ENCODE results near the gene NXNL1. TPM values are rescaled to one million over a fixed set of nuclear protein-coding genes. Genes with fewer than 3 reads are reported as not detected.
A peak's percentile ranks its signal among the peaks of the same experiment; 100 is the strongest.

The NXNL1 gene
- total RNA-seq, 1 experiment from 2014 or later = not detected

DNA sequence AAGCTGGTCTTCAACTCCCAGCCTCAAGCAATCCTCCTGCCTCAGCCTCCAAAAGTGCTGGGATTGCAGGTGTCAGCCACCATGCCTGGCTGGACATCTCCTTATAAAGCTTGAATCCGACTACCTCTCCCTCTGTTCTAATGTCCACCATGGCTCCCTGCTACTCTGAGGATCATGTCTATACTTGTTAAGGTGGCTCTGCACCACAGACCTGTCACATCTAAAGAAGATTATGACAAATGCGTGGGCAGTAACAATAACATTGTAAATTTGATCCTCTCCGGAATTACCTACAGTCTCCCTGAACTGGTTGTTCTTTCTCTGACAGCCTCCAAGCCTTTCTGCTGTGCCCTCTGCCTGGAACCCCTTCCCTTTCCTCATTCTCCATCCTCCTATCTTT lies 1.8 kb downstream of the NXNL1 start:
- no peak for DNase-seq (ENCODE audit: extremely low read depth, low read depth)

DNA sequence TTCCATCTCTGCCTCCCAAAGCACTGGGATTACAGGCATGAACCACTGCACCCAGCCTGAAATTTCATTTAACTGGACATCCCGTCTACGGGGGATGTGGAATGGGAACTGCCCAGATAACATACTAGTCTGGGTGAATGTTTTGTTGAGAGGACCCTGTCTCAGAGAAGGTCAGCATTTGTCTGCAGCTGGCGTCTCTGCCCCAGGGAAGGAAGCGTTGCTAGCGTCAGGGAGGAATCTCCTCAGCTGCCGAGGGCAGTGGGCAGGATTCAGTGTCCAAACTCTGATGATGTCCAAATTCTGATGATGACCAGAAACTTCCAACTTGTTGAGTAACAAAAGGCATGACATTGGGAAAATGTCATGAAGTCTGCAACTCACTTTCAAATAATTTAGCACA lies 3.1 kb downstream of the NXNL1 start:
- DNase-seq (ENCODE audit: extremely low read depth, low read depth) = no peak

DNA sequence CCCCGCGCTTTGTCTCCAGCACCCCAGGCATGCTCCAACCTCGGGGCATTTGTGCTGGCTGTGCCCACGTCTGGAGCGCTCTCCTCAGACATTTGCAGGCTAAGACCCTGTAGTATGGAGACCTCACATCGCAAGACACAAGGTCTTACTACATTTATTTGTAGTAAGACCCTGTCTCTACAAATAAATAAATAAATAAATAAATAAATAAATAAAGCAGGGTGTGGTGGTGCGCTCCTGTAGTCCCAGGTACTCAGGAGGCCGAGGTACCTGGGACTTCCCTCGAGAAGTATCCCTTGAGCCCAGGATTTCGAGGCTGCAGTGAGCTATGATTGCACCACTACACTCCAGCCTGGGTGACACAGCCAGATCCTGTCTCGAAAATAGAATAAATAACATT lies 4.6 kb downstream of the NXNL1 start:
- DNase-seq (ENCODE audit: extremely low read depth, low read depth) = no peak

DNA sequence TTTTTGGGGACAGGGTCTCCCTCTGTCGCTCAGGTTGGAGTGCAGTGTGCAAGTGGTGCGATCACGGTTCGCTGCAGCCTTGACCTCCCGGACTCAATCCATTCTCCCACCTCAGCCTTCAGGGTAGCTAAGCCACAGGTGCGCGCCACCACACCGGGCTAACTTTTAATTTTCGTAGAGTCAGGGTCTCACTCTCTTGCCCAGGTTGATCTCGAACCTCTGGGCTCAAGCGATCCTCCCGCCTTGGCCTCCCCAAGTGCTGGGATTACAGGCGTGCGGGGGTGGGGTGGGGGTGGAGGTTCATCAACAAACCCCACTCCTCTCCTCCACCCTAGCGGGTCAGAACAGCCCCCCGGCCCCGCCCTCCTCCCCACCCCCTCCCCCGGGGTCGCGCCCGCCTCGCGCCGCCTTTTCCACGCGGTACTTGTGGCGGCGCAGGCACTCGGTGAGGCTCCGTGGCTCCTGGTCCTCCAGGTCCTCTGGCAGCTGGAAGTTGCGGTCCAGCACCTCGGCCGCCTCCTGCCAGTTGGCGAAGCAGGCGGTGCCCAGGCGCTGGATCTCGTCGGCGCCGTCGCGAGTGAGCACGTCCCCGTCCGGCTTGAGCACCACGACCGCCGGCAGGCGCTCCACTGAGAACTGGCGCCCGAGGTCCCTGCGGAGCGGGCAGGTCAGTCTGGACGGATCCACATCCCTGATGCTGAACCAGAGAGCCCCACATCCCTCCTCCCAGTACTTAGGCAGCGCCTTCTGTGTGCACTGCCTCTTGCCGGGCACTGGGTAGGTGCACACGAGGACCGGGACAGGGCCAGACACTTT lies 5.2 kb downstream of the NXNL1 start:
- no peak for DNase-seq (ENCODE audit: extremely low read depth, low read depth)

DNA sequence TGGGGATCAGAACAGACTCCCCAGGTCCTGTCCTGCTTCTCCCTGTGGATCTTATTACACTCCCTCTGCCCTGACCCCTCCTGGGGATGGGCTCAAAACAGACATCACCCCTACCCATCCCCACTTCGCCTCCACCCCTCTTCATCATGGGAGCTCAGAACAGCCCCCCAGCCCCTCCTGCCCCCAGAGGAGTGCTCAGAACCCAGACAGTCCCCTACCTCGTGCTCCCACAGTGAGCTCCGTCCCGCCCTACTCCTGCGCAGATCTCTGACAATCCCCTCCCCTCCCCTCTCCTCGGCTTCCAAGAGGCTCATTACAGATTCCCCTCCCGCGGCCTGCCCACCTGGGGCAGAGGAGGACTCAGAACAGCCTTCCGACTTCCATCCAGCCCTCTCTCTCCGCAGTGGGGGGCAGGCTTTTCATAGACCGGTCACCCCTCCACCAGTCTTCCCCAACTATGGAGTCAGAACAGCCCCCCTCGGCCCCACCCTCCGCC lies 6.1 kb downstream of the NXNL1 start:
- no peak for DNase-seq (ENCODE audit: extremely low read depth, low read depth)

DNA sequence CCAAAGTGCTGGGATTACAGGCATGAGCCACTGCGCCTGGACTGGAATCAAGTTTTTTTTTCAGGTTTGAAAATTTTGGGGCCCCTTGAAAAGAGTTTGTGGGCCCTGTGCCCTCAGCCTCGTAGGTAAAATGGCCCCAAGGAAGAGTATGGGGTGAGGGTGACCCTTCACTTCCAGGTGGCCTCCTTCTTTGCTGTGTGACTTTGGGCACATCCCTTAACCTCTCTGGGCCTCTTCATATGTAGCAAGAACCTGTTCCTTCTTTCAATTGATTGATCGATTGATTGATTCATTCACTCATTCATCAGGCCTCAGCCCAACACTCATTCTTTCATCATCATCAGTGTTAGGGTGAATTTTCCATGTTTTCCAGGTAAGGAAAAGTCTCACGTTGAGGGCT lies 8.9 kb downstream of the NXNL1 start:
- no peak for DNase-seq (ENCODE audit: extremely low read depth, low read depth)

DNA sequence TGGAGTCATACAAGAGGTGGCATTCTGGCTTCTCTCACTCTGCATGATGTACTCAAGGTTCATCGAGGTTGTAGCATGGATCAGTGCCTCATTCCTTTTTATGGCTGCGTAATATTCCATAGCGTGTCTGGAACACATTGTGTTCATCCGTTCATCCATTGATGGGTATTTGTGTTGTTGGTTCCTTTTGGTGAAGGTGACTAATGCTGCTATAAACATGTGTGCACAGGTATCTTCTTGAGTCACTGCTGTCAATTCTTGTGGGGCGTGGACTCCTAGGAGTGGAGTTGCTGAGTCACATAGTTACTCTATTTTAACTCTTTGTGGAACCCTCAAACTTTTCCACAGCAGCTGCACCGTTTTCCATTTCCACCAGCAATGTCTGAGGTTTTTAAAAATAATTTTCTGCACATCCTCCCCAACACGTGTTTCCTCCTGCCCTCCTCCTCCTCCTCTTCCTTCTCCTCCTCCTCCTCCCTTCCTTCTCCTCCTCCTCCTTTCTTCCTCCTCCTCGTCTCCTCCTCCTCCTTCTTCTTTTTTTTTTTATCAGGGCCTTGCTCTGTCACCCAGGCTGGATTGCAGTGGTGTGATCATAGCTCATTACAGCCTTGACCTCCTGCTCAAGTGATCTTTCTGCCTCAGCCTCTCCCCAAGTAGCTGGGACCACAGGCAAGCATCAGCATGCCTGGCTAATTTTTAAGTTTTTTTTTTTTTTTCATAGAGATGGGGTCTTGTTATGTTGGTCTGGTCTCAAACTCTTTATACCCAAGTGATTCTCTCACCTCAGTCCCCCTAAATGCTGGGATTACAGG lies 10.3 kb downstream of the NXNL1 start:
- no peak for DNase-seq (ENCODE audit: extremely low read depth, low read depth)

DNA sequence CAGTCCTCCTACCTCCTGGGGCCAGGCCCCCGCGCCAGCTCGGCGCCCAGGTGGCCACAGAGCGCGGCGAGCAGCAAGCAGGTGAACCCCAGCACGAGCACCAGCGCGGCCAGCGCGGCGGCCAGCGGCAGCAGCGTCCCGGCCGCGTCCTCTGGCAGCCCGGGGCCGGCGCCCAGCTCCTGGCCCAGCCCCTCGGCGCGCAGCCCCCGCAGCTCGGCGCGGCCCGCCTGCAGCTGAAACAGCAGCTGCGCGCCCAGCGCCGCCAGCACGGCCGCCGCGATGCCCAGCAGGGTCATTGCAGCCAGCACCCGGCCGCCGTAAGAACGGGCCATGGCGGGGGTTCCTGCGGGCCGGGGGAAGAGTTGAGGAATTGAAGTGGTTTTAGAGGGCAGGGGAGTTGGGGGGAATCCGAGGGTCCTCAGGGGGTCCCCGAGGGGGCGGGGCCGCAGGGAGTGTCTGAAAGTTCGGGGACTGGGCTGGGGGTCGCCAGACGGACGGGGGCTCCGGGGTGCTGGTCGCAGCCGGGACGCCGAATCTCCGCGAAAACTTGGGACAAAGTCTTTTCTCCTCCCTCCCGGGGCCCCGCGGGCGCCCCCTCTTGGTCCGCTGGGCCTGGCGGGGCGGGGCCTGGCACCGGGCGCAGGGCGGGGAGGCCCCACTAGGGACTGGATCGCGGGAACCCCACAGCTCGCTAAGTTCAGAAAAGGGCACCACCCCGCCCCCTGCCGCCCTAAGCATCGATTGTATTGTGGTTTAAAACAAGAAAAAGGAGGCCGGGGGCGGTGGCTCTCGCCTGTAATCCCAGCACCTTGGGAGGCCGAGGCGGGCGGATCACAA lies 12.4 kb downstream of the NXNL1 start, which contains the start of gene TMEM221:
TSS of gene TMEM221 (minus strand) at position 538 of the 837 bp plus-strand sequence. CDS start at position 332, 206 bp downstream.
- no peak for DNase-seq (ENCODE audit: extremely low read depth, low read depth)

DNA sequence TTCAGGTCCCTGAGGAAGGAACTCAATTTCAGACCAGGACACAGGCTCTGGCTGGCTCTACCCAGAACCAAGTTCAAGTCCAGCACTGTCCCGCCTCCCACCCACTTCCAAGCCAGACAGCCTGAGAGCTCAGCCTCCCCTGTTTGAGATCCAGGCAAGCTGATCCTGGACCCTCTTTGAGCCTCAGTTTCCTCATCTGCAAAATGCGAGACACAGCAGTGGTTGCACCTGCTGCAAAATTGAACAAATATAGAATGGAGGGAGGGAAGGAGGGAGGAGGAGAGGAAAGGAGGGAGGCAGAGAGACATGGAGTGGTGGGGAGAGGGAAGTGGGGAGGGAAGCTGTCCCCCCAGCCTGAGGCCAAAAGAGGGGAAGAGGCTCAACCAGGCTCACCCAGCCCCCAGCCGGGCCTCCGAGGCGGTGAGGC lies 13.0 kb downstream of the NXNL1 start:
- DNase-seq (ENCODE audit: extremely low read depth, low read depth) = no peak

DNA sequence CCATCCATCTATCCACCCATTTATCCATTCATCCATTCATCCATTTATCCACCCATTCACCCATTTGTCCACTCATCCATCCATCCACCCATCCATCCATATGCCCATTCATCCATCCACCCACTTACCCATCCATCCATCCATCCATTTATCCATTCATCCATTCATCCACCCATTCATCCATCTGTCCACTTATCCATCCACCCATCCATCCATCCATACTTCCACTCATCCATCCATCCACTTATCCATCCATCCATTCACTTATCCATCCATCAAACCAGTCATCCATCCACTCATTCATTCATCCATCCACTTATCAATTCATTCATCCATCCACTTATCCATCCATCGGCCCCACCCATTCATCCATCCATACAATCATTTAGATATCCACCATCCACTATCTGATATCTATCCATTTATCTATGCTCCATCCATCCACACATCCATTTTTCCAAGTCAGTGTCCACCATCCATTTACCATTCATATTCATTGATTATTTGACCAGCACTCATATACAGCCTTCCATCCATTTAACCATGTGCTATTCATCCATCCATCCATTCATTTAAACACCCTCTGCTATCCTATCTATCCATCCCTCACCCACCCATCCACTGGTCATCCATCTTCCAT lies 15.1 kb downstream of the NXNL1 start:
- DNase-seq (ENCODE audit: extremely low read depth, low read depth) = no peak

DNA sequence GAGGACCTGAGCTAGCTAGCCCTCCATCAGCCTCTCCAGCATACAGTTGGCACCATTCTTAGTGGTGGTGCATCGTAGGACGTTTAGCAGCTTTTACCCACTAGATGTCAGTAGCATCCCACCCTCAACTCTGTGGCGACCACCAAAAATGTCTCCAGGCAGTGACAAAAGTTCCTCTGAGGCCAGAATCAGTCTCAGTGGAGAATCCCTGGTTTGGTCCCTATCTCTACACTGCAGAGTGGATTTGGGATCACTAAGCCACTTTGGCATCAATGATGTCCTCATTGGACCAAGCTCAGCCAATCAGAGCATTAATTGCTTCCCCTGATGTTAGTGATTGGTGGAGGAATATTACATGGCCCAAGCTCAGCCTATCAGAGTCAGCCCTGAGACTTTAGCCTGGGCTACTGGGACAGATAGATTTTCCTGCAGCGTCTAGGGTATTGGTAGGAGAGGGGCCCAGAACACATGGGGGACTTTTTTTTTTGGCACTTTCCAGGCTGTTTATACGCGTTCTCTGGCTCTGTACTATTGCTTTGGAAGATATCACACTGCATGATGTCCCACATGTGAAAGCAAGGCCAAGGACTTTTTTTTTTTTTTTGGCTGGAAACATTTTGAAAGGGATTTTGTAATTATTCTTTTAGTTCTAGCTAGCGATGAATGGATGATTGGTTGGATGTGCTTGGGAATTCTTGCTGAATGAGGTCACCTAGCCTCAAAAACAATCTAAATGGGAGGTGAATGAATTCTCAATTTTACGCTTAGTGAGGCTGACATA lies 19.3 kb downstream of the NXNL1 start:
- no peak for DNase-seq (ENCODE audit: extremely low read depth, low read depth)

DNA sequence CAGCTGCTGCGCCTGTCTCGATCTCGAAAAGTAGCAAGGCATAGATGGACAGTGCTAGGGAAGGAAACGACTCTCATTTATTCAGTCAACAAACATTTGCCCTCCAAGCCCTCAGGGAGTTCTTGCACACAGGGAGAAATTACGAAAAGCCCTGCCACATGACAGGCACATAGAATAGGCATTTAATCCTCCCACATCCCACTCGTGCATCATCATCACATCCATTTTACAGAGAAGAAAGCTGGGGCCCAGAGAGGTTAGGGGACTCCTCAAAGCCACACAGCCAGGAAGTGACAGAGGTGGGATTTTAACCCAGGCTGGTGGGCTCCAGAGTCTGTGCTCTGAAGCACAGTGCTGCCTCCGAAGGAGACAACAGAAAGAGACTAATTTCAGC lies 23.9 kb downstream of the NXNL1 start:
- DNase-seq (ENCODE audit: extremely low read depth, low read depth) = no peak

DNA sequence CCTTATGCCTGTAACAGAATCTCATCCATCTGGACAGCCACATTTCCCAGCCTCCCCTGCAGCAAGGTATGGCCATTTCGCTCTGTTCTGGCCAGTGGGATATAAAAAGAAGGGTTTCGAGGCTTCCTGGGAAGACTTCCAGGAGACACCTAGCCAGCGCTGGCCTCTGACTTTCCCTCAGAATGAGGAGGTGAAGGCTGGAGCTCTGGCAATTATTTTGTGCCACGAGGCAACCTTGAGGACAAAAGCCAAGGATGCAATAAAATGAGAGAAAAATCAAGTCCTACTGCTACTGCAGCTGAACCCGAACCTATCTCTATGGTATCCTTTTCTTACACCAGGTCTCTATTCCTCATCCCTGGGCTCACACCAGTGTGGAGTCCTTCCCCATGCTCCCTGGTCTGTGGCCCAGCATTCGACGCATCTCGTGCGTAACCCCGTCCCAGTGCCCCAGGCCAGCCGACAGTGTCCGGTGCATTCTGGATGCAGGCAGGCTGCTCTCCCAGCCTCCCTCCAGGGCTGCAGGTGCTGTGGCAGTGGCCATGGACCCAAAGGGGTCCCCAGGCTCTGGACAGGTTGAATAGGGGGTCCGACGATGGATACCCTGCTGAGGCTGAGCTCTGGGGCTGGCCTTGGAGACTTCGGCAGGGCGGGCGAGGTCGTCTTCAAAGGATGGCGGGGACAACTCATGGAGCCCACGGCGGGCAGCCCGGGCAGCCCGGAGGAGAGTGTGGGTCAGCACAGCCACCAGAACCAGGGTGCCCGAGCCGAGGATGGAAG lies 24.4 kb downstream of the NXNL1 start:
- no peak for DNase-seq (ENCODE audit: extremely low read depth, low read depth)

DNA sequence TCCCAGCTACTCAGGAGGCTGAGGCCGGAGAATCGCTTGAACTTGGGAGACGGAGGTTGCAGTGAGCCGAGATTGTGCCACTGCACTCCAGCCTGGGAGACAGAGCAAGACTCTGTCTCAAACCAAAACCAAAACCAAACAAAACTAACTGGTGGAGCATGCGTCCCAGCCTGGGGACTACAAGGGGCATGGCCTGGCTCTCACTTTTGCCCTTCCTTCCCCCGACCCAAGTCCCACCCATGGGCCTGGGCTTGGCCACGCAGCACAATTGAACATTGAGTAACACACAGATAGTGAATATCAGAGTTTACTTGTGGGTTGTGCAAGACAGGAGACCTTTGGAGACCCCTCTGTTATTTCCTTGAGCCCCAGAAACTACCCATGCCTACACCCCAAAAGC lies 25.5 kb downstream of the NXNL1 start:
- DNase-seq (ENCODE audit: extremely low read depth, low read depth) = no peak

DNA sequence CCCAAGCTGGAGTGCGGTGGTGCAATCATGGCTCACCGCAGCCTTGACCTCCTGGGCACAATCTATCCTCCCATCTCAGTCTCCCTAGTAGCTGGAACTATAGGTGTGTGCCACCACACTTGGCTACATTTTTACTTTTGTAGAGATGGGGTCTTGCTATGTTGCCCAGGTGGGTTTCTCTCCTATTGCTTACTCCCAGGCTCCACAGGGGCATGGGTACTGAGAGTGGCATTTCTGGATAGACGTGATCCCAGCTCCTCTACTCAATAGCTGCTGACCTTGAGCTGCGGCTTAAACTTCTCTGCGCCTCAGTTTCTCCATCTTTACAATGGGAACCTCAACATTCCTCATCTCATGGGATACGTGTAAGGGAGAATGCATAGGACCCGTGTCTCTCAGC lies 29.3 kb downstream of the NXNL1 start:
- no peak for DNase-seq (ENCODE audit: extremely low read depth, low read depth)

DNA sequence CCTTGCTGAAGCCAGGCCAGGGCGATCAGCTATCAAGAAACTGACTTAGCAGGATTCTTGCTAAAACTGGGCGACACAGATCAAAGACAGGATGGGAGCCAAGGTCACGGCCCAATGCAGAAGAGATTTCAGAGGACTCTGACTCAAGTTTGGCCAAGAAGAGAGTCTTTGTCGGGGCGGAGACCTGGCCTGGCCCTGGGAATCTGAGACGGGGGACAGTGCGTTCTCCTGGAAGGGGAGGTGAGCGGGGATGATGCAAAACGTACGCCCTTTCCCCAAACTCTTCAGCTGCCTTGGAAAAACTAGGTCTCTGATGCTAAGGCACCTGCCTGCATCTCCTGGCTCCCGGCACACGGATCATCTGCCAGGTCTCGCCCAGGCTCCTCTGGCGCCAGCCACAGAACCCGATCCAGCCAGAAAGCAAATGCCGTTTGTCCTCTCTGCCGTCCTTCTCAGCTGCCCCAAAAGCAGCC lies 31.0 kb downstream of the NXNL1 start:
- DNase-seq (ENCODE audit: extremely low read depth, low read depth) = no peak

DNA sequence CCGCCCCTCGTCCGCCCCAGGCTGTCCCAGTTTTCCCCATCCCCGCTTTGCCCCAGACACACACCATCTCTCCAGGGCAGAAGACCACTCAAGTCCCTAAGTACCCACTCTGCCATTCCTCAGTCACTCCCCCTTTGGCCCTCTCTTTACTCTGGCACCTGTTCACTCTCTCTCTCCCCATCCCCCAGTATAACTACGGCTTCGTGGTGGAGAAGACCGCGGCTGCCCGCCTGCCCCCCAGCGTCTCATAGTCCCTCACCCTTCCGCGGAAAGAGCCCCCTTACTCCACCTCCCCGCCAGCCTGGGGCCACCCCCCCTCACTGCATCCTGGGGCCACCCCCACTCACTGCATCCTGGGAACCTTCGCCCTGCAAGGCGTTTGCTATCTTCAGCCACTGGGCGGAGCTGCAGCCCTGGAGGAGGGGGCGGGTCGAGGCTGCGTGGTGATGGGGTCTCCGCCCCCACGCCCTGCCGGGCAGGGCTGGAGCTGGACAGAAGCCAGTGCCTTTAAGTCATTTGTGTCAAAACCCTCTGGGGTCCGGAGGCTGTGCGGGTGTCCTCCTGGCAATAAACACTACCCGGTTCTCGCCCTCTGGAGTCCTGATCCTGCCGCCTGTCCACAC lies 35.9 kb downstream of the NXNL1 start:
- peak; percentile 23 for DNase-seq (ENCODE audit: extremely low read depth, low read depth)

All from NCI-H460 (cell line).